GM23338 (cell line): ENCODE results near the gene IL22. TPM values are rescaled to one million over a fixed set of nuclear protein-coding genes. Genes with fewer than 3 reads are reported as not detected.

ENCODE experiments used
- ATAC-seq: fragments of 200-7000 bp; cut with Tn5 transposase; 3 replicates; pipeline ENCODE4 v1.9.1; 2020
- DNase-seq: peaks from one replicate; pipeline ENCODE4 v3.0.0-alpha.2; 2015; ENCODE audit warnings: low spot score
- H2AFZ ChIP-seq: fragments of 200-600 bp; sonication (generic); 2 replicates; pipeline ENCODE4 v1.8.0; 2016; ENCODE audit warnings: antibody characterized with exemption, mild to moderate bottlenecking, moderate library complexity
- H3F3A ChIP-seq: fragments of 200-600 bp; sonication (generic); replicated peaks from 2 replicates; pipeline ENCODE4 v1.8.0; 2017; ENCODE audit warnings: antibody characterized with exemption, mixed run types, low read depth
- H3K27ac ChIP-seq: fragments of 200-600 bp; sonication (generic); 2 replicates; pipeline ENCODE4 v1.6.1; 2016; ENCODE audit warnings: low read depth
- H3K27me3 ChIP-seq: fragments of 200-600 bp; sonication (generic); 2 replicates; pipeline ENCODE4 v1.8.0; 2016; ENCODE audit warnings: mild to moderate bottlenecking, mixed run types, moderate library complexity; ENCODE audit not compliant: insufficient read depth
- H3K36me3 ChIP-seq: fragments of 200-600 bp; sonication (generic); 2 replicates; pipeline ENCODE4 v1.8.0; 2016; ENCODE audit warnings: mild to moderate bottlenecking; ENCODE audit not compliant: insufficient read depth
- H3K4me1 ChIP-seq: fragments of 200-600 bp; sonication (generic); 2 replicates; pipeline ENCODE4 v1.8.0; 2016; ENCODE audit warnings: mild to moderate bottlenecking, moderate library complexity; ENCODE audit not compliant: insufficient read depth
- H3K4me2 ChIP-seq: fragments of 200-600 bp; sonication (generic); 2 replicates; pipeline ENCODE4 v1.7.1; 2017; ENCODE audit warnings: mixed run types
- H3K4me3 ChIP-seq: fragments of 200-600 bp; sonication (generic); 2 replicates; pipeline ENCODE4 v1.6.1; 2016; ENCODE audit warnings: mixed run types
- H3K79me2 ChIP-seq: fragments of 200-600 bp; sonication (generic); replicated peaks from 2 replicates; pipeline ENCODE4 v1.8.0; 2017; ENCODE audit warnings: mild to moderate bottlenecking; ENCODE audit not compliant: insufficient read depth
- H3K9me2 ChIP-seq: fragments of 200-600 bp; sonication (generic); 2 replicates; pipeline ENCODE4 v1.8.0; 2017; ENCODE audit not compliant: insufficient read depth
- H4K20me1 ChIP-seq: fragments of 200-600 bp; sonication (generic); replicated peaks from 2 replicates; pipeline ENCODE4 v1.8.0; 2017; ENCODE audit warnings: mild to moderate bottlenecking; ENCODE audit not compliant: insufficient read depth
- H3K27ac Mint-ChIP-seq: 2 replicates; pipeline ENCODE4 v1.8.0; 2020; ENCODE audit warnings: inconsistent platforms, mild to moderate bottlenecking, moderate library complexity, mixed read lengths
- H3K27me3 Mint-ChIP-seq: 3 replicates; pipeline ENCODE4 v1.8.0; 2022; ENCODE audit warnings: low read depth, mild to moderate bottlenecking, moderate library complexity, mixed read lengths, inconsistent platforms; ENCODE audit not compliant: insufficient read depth, poor library complexity
- H3K36me3 Mint-ChIP-seq: 3 replicates; pipeline ENCODE4 v1.8.0; 2021; ENCODE audit warnings: low read depth, mild to moderate bottlenecking, inconsistent platforms, moderate library complexity, mixed read lengths
- H3K4me1 Mint-ChIP-seq: 3 replicates; pipeline ENCODE4 v1.8.0; 2020; ENCODE audit warnings: mild to moderate bottlenecking, inconsistent platforms, mixed read lengths
- H3K4me3 Mint-ChIP-seq: 3 replicates; pipeline ENCODE4 v1.8.0; 2021; ENCODE audit warnings: moderate library complexity, mild to moderate bottlenecking, inconsistent platforms, mixed read lengths
- H3K9me3 Mint-ChIP-seq: 3 replicates; pipeline ENCODE4 v1.8.0; 2020; ENCODE audit warnings: moderate library complexity, mild to moderate bottlenecking, inconsistent platforms, mixed read lengths
- CREB1 ChIP-seq: fragments of 250-450 bp; sonication (Bioruptor Pico); IDR thresholded peaks from 2 replicates; pipeline ENCODE4 v1.5.0; 2020; ENCODE audit warnings: low read depth, mild to moderate bottlenecking, moderate library complexity
- CTCF ChIP-seq, 2 experiments: fragments of 200-600 bp in 1 of 2; sonication (generic) in 1 of 2; conservative IDR thresholded peaks; 2 replicates each; pipeline versions ENCODE4 v1.5.1 to v1.6.1; 2016 to 2017; ENCODE audit warnings: antibody characterized with exemption in 2 of 2, low read depth in 2 of 2, mild to moderate bottlenecking in 2 of 2, moderate library complexity in 1 of 2
- EZH2phosphoT487 ChIP-seq: fragments of 200-600 bp; sonication (generic); IDR thresholded peaks from one replicate; pipeline ENCODE4 v1.8.1; 2018; ENCODE audit warnings: antibody characterized with exemption; ENCODE audit not compliant: unreplicated experiment
- JUNB ChIP-seq: IDR thresholded peaks from one replicate; pipeline ENCODE4 v1.6.1; 2016; ENCODE audit warnings: antibody characterized with exemption; ENCODE audit not compliant: unreplicated experiment
- NANOG ChIP-seq: IDR thresholded peaks from 2 replicates; pipeline ENCODE4 v1.6.1; 2016; ENCODE audit warnings: antibody characterized with exemption, borderline replicate concordance
- POLR2AphosphoS5 ChIP-seq: IDR thresholded peaks from 2 replicates; pipeline ENCODE4 v1.6.1; 2016; ENCODE audit warnings: antibody characterized with exemption, low read depth
- STAT1 ChIP-seq: IDR thresholded peaks from one replicate; pipeline ENCODE4 v1.6.1; 2016; ENCODE audit warnings: antibody characterized with exemption; ENCODE audit not compliant: unreplicated experiment
- ZNF114 ChIP-seq: fragments of 250-450 bp; sonication (Bioruptor Pico); IDR thresholded peaks from 2 replicates; pipeline ENCODE4 v1.5.0; 2020; ENCODE audit warnings: mild to moderate bottlenecking, moderate library complexity
- ZNF331 ChIP-seq: fragments of 250-450 bp; sonication (Bioruptor Pico); IDR thresholded peaks from 2 replicates; pipeline ENCODE4 v1.5.0; 2020; ENCODE audit warnings: low read depth, mild to moderate bottlenecking, moderate library complexity
- polyA plus RNA-seq: library from polyadenylated mRNA; unstranded; fragments of >200 nt; fragmentation: Nextera tagmentation; extraction: Ambion mirVana; gene quantifications from 2 replicates; pipeline ENCODE4 v1.2.1, GENCODE V29; 2016
- total RNA-seq: library from RNA; depleted of rRNA; stranded (reverse); fragments of >200 nt; shearing (Covaris generic); gene quantifications from 2 replicates; pipeline ENCODE4 v1.2.3, GENCODE V29; 2014
- TF ChIP-seq, protein P1 (sequence below): IDR thresholded peaks from one replicate; pipeline ENCODE4 v1.6.1; 2018; ENCODE audit warnings: antibody characterized with exemption; ENCODE audit not compliant: unreplicated experiment
- TF ChIP-seq, protein P2 (sequence below): IDR thresholded peaks from 2 replicates; pipeline ENCODE4 v1.6.1; 2016; ENCODE audit warnings: antibody characterized with exemption
- TF ChIP-seq, protein P3 (sequence below): fragments of 250-450 bp; sonication (Bioruptor Pico); IDR thresholded peaks from 2 replicates; pipeline ENCODE4 v1.5.0; 2020; ENCODE audit warnings: mild to moderate bottlenecking, moderate library complexity

IL22 gene
- total and polyA plus RNA-seq, 2 experiments from 2014 or later = not detected

DNA sequence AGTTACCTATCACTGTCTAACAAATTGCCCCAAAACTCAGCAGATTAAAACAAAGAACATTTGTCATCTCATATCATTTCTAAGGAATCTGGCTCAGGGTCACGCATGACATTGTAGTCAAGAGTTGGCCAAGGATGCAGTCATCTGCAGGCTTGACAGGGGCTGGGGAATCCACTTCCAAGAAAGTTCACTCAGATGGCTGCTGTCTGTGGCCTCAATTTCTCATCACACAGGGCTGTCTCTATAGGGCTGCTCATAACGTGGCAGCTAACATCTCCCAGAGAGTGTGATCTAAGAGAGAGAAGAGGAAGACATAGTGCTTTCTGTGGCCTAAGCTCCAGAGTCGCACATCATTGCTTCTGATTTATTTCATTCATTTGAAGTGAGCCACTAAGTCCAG is 17.0 kb upstream of the IL22 start (continued):
- TF ChIP-seq, protein P1, sequence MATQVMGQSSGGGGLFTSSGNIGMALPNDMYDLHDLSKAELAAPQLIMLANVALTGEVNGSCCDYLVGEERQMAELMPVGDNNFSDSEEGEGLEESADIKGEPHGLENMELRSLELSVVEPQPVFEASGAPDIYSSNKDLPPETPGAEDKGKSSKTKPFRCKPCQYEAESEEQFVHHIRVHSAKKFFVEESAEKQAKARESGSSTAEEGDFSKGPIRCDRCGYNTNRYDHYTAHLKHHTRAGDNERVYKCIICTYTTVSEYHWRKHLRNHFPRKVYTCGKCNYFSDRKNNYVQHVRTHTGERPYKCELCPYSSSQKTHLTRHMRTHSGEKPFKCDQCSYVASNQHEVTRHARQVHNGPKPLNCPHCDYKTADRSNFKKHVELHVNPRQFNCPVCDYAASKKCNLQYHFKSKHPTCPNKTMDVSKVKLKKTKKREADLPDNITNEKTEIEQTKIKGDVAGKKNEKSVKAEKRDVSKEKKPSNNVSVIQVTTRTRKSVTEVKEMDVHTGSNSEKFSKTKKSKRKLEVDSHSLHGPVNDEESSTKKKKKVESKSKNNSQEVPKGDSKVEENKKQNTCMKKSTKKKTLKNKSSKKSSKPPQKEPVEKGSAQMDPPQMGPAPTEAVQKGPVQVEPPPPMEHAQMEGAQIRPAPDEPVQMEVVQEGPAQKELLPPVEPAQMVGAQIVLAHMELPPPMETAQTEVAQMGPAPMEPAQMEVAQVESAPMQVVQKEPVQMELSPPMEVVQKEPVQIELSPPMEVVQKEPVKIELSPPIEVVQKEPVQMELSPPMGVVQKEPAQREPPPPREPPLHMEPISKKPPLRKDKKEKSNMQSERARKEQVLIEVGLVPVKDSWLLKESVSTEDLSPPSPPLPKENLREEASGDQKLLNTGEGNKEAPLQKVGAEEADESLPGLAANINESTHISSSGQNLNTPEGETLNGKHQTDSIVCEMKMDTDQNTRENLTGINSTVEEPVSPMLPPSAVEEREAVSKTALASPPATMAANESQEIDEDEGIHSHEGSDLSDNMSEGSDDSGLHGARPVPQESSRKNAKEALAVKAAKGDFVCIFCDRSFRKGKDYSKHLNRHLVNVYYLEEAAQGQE = no peak
- no peak for TF ChIP-seq EZH2phosphoT487
- no peak for TF ChIP-seq STAT1
- TF ChIP-seq, protein P2, sequence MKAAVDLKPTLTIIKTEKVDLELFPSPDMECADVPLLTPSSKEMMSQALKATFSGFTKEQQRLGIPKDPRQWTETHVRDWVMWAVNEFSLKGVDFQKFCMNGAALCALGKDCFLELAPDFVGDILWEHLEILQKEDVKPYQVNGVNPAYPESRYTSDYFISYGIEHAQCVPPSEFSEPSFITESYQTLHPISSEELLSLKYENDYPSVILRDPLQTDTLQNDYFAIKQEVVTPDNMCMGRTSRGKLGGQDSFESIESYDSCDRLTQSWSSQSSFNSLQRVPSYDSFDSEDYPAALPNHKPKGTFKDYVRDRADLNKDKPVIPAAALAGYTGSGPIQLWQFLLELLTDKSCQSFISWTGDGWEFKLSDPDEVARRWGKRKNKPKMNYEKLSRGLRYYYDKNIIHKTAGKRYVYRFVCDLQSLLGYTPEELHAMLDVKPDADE = no peak
- TF ChIP-seq ZNF331 = no peak
- TF ChIP-seq JUNB = no peak
- no peak for TF ChIP-seq NANOG
- TF ChIP-seq CREB1 (CRISPR knock-in tag) = no peak
- no peak for TF ChIP-seq POLR2AphosphoS5
- no peak for TF ChIP-seq CTCF (conservative IDR thresholded peaks at IDR 0.05; ENCODE audit: low read depth in 2 of 2)
- no peak for TF ChIP-seq ZNF114 (CRISPR knock-in tag)

- no peaks in the 10 kb centered on the region for H3K27me3 Mint-ChIP-seq
- TF ChIP-seq, protein P3, sequence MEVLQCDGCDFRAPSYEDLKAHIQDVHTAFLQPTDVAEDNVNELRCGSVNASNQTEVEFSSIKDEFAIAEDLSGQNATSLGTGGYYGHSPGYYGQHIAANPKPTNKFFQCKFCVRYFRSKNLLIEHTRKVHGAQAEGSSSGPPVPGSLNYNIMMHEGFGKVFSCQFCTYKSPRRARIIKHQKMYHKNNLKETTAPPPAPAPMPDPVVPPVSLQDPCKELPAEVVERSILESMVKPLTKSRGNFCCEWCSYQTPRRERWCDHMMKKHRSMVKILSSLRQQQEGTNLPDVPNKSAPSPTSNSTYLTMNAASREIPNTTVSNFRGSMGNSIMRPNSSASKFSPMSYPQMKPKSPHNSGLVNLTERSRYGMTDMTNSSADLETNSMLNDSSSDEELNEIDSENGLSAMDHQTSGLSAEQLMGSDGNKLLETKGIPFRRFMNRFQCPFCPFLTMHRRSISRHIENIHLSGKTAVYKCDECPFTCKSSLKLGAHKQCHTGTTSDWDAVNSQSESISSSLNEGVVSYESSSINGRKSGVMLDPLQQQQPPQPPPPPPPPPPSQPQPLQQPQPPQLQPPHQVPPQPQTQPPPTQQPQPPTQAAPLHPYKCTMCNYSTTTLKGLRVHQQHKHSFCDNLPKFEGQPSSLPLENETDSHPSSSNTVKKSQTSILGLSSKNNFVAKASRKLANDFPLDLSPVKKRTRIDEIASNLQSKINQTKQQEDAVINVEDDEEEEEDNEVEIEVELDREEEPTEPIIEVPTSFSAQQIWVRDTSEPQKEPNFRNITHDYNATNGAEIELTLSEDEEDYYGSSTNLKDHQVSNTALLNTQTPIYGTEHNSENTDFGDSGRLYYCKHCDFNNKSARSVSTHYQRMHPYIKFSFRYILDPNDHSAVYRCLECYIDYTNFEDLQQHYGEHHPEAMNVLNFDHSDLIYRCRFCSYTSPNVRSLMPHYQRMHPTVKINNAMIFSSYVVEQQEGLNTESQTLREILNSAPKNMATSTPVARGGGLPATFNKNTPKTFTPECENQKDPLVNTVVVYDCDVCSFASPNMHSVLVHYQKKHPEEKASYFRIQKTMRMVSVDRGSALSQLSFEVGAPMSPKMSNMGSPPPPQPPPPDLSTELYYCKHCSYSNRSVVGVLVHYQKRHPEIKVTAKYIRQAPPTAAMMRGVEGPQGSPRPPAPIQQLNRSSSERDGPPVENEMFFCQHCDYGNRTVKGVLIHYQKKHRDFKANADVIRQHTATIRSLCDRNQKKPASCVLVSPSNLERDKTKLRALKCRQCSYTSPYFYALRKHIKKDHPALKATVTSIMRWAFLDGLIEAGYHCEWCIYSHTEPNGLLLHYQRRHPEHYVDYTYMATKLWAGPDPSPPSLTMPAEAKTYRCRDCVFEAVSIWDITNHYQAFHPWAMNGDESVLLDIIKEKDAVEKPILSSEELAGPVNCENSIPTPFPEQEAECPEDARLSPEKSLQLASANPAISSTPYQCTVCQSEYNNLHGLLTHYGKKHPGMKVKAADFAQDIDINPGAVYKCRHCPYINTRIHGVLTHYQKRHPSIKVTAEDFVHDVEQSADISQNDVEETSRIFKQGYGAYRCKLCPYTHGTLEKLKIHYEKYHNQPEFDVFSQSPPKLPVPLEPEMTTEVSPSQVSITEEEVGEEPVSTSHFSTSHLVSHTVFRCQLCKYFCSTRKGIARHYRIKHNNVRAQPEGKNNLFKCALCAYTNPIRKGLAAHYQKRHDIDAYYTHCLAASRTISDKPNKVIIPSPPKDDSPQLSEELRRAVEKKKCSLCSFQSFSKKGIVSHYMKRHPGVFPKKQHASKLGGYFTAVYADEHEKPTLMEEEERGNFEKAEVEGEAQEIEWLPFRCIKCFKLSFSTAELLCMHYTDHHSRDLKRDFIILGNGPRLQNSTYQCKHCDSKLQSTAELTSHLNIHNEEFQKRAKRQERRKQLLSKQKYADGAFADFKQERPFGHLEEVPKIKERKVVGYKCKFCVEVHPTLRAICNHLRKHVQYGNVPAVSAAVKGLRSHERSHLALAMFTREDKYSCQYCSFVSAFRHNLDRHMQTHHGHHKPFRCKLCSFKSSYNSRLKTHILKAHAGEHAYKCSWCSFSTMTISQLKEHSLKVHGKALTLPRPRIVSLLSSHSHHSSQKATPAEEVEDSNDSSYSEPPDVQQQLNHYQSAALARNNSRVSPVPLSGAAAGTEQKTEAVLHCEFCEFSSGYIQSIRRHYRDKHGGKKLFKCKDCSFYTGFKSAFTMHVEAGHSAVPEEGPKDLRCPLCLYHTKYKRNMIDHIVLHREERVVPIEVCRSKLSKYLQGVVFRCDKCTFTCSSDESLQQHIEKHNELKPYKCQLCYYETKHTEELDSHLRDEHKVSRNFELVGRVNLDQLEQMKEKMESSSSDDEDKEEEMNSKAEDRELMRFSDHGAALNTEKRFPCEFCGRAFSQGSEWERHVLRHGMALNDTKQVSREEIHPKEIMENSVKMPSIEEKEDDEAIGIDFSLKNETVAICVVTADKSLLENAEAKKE (CRISPR knock-in tag) = no peak
- TF ChIP-seq JUNB (no peak), STAT1 (no peak), POLR2AphosphoS5 (no peak), NANOG (no peak), ZNF331 (no peak)
Observed at GRCh38 chr12:68269779-68270178, 16.4 kb upstream of the IL22 start.

More at GRCh38 chr12:68269779-68270178, 16.4 kb upstream of the IL22 start:
- no peaks in the 10 kb centered on the region for H4K20me1 ChIP-seq
- Mint-ChIP-seq H3K4me3 (no peak overlapping the region), H3K27ac (no peak overlapping the region), H3K36me3 (no peaks in the 10 kb centered on the region), H3K9me3 (no peaks in the 10 kb centered on the region), H3K4me1 (no peaks in the 10 kb centered on the region)
- H3K27ac ChIP-seq = no peak overlapping the region
- no peaks in the 10 kb centered on the region for H3K27me3 ChIP-seq
- no peaks in the 10 kb centered on the region for H3K36me3 ChIP-seq
- H3K4me3 ChIP-seq = no peak overlapping the region
- H3F3A ChIP-seq = no peaks in the 10 kb centered on the region
- H3K9me2 ChIP-seq = peaks cover 6% of the 10 kb centered on the region
- ATAC-seq (no peak), DNase-seq (no peak)
- H3K79me2 ChIP-seq = no peaks in the 10 kb centered on the region
- no peaks in the 10 kb centered on the region for H3K4me1 ChIP-seq
- no peak overlapping the region for H2AFZ ChIP-seq
- no peak overlapping the region for H3K4me2 ChIP-seq
